ENCODE measurements around the gene CDH26.
"Not testable (repeated sequence)": the region's sequence is repeated elsewhere in the genome, so short reads cannot be mapped to it uniquely, and the experiment has no call there.

CDH26 gene

GRCh38 chr20:60039526-60039925 is 81.3 kb downstream of the CDH26 start:
- DNase-seq = no peak
- intact Hi-C loops (cut with DNase I) = no loop called here

- DNase-seq = peak in 1 of 10 donors; percentile 42
- intact Hi-C loops (cut with DNase I) = no loop called here
Measured at GRCh38 chr20:60040471-60041162, 82.4 kb downstream of the CDH26 start.

- DNase-seq; intact Hi-C loops (cut with DNase I): not testable (repeated sequence)
Measured at GRCh38 chr20:60041436-60042165, 83.4 kb downstream of the CDH26 start.

GRCh38 chr20:60043435-60043834 is 85.2 kb downstream of the CDH26 start:
- intact Hi-C loops (cut with DNase I) = no loop called here
- no peak for DNase-seq

GRCh38 chr20:60046011-60046413 is 87.8 kb downstream of the CDH26 start:
- no peak for DNase-seq
- intact Hi-C loops (cut with DNase I) = no loop called here

GRCh38 chr20:60046436-60046835 is 88.2 kb downstream of the CDH26 start:
- no peak for DNase-seq
- intact Hi-C loops (cut with DNase I) = no loop called here

- intact Hi-C loops (cut with DNase I) = no loop called here
Measured at GRCh38 chr20:60046860-60047259, 88.6 kb downstream of the CDH26 start.

GRCh38 chr20:60048634-60049521 is 90.7 kb downstream of the CDH26 start:
- peak in 1 of 10 donors; percentile 56 for DNase-seq
- intact Hi-C loops (cut with DNase I) = no loop called here

More at GRCh38 chr20:60046860-60047259, 88.6 kb downstream of the CDH26 start:
- DNase-seq = peak in 1 of 10 donors; percentile 44

GRCh38 chr20:60049601-60050000 is 91.4 kb downstream of the CDH26 start:
- intact Hi-C loops (cut with DNase I) = no loop called here
- no peak for DNase-seq

- intact Hi-C loops (cut with DNase I) = loop anchor here (10.0 kb wide), 2 partner anchors 106 to 314 kb away; partner anchors contain the start of genes FAM217B and PPP1R3D
- DNase-seq = peak in 1 of 10 donors; percentile 32
Measured at GRCh38 chr20:60050193-60050947, 92.1 kb downstream of the CDH26 start.

- no peak for DNase-seq
- intact Hi-C loops (cut with DNase I) = loop anchor here (10.0 kb wide), 2 partner anchors 107 to 313 kb away; partner anchors contain the start of genes FAM217B and PPP1R3D
Measured at GRCh38 chr20:60051911-60052310, 93.7 kb downstream of the CDH26 start.

- intact Hi-C loops (cut with DNase I) = loop anchor here (10.0 kb wide), 2 partner anchors 108 to 312 kb away; partner anchors contain the start of genes FAM217B and PPP1R3D
- peak in 2 of 10 donors; percentile 11 to 82 for DNase-seq
Measured at GRCh38 chr20:60052322-60052721, 94.1 kb downstream of the CDH26 start.

- intact Hi-C loops (cut with DNase I) = loop anchor here (10.0 kb wide), 2 partner anchors 108 to 312 kb away; partner anchors contain the start of genes FAM217B and PPP1R3D
Measured at GRCh38 chr20:60053125-60053817, 95.0 kb downstream of the CDH26 start.

GRCh38 chr20:60053818-60054190 is 95.6 kb downstream of the CDH26 start:
- DNase-seq = no peak
- intact Hi-C loops (cut with DNase I) = loop anchor here (10.0 kb wide), 2 partner anchors 109 to 311 kb away; partner anchors contain the start of genes FAM217B and PPP1R3D

More at GRCh38 chr20:60053125-60053817, 95.0 kb downstream of the CDH26 start:
- peak in 1 of 10 donors; percentile 16 for DNase-seq

GRCh38 chr20:60054716-60055634 is 96.8 kb downstream of the CDH26 start:
- intact Hi-C loops (cut with DNase I) = loop anchor here (10.0 kb wide), 2 partner anchors 110 to 310 kb away; partner anchors contain the start of genes FAM217B and PPP1R3D
- DNase-seq = peak in 1 of 10 donors; percentile 28

- DNase-seq = peak in 6 of 10 donors; percentile 22 to 90 (median 53)
- intact Hi-C loops (cut with DNase I) = loop anchor here (2.0 to 10.0 kb wide), 3 partner anchors 111 to 309 kb away; partner anchors contain the start of genes FAM217B and PPP1R3D
Measured at GRCh38 chr20:60055740-60056139, 97.5 kb downstream of the CDH26 start.

- intact Hi-C loops (cut with DNase I) = loop anchor here (2.0 to 10.0 kb wide), 3 partner anchors 112 to 308 kb away; partner anchors contain the start of genes FAM217B and PPP1R3D
- DNase-seq = peak in 1 of 10 donors; percentile 47
Measured at GRCh38 chr20:60056407-60057122, 98.3 kb downstream of the CDH26 start.

Measured in posterior cingulate gyrus (tissue), 11 donors.